Measurements from ENCODE around the gene COL6A1.

Gene COL6A1

GRCh38 chr21:45994086-45994661, 12.6 kb downstream of the COL6A1 start:
- DNase-seq (ENCODE audit: low spot score): no peak

- no peak for DNase-seq (ENCODE audit: low spot score)
Observed at GRCh38 chr21:45994759-45995685, 13.5 kb downstream of the COL6A1 start.

- DNase-seq (ENCODE audit: low spot score): no peak
Observed at GRCh38 chr21:45995686-45996179, 14.2 kb downstream of the COL6A1 start.

DNA sequence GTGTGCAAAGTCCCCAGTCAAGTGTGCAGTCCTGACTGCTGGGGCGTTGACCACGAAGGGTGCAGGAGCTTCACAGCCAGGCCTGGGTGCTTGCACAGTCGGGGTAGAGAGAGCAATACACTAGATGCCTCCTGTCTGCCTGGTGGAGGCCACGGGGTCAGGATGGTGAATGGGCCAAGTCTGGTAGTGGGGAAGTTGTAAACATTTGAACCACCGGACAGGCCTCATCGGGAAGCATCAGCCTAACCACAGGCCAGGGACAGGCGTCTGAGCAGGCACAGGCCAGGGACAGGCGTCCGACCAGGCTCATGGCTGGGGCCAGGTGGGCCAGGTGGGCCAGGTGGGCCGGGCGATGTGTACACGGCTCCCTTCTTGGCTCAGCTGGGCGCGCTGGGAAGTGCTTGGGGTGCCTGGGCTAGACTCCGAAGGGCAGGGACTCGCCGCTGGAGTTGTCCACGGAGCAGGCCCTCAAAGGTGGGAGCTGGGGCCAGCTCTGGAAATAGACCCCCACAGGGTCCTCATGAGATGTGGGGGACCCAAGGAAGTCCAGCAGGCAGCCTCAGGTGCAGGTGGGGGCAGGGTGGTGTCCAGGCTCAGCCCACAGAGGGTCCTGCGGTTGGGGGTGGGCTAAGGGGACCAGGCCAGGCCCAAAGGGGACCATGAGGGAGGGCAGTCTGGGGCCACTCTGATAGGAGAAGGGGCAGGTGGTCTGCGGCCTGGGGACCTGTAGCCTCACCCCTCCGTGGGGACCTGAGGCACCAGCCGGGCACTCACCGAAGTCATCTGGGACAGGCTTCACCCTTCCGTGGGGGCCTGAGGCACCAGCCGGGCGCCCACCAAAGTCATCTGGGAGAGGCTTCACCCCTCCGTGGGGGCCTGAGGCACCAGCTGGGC, 15.0 kb downstream of the COL6A1 start:
- DNase-seq (ENCODE audit: low spot score): no peak

DNA sequence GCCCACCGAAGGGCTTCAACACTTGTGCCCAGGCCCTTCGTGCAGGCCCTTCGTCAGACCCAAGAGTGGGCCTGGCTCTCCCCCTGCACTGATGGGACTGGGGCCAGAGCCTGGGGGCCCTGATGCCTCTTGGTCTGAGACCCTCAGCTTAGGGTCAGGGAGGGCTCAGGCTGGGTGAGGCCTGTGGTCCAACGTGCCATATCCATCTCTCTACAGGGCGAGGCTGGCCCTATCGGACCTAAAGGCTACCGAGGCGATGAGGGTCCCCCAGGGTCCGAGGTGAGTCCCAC, 15.6 kb downstream of the COL6A1 start:
- no peak for DNase-seq (ENCODE audit: low spot score)

DNA sequence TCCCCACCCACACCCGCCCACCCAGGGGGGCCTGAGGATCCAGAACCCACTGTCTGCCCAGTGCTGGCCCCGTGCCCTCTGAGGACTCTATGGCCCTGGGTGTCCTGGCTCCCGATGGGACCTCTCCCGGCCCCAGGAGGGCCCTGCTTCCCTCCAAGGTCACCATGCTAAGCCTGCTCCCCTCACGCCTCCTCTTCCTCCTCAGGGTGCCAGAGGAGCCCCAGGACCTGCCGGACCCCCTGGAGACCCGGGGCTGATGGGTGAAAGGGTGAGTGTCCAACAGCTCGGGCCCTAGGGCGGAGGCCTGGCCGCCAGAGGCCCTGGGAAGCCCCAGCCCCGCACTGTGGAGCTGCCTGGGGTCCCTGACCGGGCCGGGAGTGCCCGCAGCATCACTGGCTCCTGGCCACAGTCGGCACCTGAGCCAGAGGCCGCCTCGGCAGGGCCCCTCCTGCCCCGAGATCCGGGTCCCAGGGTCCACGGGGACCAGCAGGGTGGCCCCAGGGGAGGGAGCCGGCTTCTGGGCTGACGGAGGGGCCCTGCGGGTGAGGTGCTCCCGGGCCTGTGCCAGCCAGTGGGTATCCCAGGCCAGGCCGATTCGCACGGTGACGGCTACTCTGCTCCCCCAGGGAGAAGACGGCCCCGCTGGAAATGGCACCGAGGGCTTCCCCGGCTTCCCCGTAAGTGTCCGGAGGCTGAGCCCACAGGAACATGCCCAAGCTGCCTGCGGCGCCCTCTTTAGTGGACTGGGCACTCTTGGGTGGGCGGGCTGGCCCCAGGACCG, 16.1 kb downstream of the COL6A1 start:
- no peak for DNase-seq (ENCODE audit: low spot score)

DNA sequence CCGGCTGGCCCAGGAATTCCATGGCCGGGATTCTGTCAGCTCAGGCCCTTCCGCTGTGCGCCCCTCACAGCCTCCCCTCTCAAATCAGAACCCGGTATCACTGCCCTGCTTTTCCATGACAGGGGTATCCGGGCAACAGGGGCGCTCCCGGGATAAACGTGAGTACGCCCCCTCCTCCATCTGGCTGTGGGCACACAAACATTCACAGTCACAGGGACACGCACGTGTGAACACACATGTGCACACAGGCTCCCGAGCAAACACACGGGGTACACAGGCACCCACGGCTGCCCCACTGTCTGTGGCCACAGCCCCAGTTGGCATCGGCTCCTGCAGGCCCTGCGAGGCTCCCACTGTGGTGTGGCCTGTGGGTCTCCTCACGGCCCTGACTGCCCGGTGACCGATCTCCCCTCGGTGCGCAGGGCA, 16.7 kb downstream of the COL6A1 start:
- DNase-seq (ENCODE audit: low spot score): no peak

- DNase-seq (ENCODE audit: low spot score): no peak
Observed at GRCh38 chr21:45998871-45999580, 17.5 kb downstream of the COL6A1 start.

DNA sequence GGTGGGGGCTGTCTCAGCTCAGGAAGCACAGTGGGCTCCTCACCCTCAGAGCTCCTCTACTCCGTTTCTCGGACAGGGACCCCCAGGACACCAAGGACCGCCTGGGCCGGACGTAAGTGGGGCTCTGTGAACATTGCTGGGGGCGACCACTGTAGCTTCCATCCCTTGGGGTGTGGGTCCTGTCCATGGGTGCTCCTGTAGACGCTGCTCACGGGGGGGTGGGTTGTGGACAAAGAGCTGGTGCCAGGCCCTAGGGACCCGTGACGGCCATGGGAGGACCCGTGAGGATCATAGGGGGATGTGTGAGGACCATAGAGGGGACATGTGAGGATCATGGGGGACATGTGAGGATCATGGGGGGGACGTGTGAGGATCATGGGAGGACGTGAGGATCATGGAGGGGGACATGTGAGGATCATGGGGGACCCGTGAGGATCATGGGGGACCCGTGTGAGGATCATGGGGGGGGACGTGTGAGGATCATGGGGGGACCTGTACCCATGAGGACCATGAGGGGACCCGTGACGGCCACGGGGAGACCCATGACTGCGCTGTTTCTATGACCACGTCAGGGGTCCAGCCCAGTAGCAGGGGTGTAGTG, 18.1 kb downstream of the COL6A1 start:
- DNase-seq (ENCODE audit: low spot score): no peak

DNA sequence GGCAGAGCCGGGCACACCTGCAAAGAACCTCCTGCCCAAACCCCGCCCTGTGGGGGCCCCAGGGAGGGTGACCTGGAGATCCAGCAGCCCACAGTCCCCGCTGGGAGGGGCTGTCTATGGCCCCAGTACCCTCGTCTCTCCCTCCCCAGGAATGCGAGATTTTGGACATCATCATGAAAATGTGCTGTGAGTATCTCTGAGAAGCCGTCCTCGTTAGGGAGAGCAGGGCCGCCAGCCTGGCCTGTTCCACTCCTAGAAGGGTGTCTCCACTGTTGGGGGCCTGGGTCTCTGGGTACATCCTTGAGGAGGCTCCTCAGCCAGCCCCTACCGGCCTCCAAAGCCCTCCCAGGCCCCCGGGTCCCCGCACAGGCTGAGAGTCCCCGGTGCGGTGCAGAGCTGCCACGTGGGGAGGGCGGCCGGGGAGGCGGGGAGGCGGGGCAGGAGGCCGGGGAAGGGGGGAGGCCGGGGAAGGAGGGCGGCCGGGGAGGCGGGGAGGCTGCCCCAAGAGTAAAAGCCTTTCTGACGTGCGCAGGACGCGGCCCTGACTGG, 18.7 kb downstream of the COL6A1 start:
- no peak for DNase-seq (ENCODE audit: low spot score)

- no peak for DNase-seq (ENCODE audit: low spot score)
Observed at GRCh38 chr21:46000731-46001641, 19.4 kb downstream of the COL6A1 start.

DNA sequence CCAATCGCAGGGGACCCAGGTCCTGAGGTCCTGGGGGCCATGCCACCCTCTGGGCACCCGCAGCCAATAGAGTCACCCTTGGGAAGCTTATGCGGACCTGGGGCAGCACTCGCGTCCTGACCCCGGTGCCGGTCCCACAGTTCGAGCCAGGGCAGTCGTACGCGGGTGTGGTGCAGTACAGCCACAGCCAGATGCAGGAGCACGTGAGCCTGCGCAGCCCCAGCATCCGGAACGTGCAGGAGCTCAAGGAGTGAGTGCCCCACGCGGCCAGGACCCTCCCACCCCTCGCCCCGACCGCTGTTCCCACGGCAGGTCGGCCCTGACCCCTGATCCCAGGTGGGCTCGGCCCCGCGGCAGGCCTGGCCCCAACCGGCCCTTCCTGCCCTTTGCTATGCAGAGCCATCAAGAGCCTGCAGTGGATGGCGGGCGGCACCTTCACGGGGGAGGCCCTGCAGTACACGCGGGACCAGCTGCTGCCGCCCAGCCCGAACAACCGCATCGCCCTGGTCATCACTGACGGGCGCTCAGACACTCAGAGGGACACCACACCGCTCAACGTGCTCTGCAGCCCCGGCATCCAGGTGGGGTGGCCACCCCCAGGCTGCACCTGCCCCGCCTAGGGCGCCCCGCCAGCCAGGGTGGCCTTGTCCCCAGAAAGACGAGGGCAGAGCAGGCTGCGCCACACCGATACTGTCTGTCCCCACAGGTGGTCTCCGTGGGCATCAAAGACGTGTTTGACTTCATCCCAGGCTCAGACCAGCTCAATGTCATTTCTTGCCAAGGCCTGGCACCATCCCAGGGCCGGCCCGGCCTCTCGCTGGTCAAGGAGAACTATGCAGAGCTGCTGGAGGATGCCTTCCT, 20.5 kb downstream of the COL6A1 start:
- DNase-seq (ENCODE audit: low spot score): no peak

DNA sequence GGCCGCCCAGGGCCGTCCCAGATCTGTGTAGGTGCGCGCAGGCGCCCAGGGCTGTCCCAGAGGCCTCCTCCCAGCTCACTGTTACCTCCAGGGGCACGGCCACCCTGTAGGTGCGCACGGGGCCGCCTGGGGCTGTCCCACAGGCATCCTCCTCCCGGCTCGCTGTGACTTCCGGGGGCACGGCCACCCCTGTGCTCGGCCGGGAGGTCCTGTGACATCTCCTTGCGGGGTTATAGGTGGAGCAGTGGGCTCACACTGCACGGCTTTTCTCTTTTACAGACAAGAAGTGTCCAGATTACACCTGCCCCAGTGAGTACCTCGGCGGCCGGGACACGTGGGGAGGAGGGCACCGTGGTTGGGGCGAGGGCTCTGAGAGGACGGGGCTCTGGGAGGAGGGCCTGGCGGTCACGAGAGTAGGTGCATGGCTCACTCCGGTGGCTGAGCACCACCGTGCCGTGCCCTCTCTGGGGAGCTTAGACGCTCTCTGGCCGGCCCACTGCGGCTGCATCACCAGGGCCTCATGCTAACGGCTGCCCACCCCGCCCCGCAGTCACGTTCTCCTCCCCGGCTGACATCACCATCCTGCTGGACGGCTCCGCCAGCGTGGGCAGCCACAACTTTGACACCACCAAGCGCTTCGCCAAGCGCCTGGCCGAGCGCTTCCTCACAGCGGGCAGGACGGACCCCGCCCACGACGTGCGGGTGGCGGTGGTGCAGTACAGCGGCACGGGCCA, 21.4 kb downstream of the COL6A1 start:
- no peak for DNase-seq (ENCODE audit: low spot score)

- no peak for DNase-seq (ENCODE audit: low spot score)
Observed at GRCh38 chr21:46003575-46004007, 22.0 kb downstream of the COL6A1 start.

DNA sequence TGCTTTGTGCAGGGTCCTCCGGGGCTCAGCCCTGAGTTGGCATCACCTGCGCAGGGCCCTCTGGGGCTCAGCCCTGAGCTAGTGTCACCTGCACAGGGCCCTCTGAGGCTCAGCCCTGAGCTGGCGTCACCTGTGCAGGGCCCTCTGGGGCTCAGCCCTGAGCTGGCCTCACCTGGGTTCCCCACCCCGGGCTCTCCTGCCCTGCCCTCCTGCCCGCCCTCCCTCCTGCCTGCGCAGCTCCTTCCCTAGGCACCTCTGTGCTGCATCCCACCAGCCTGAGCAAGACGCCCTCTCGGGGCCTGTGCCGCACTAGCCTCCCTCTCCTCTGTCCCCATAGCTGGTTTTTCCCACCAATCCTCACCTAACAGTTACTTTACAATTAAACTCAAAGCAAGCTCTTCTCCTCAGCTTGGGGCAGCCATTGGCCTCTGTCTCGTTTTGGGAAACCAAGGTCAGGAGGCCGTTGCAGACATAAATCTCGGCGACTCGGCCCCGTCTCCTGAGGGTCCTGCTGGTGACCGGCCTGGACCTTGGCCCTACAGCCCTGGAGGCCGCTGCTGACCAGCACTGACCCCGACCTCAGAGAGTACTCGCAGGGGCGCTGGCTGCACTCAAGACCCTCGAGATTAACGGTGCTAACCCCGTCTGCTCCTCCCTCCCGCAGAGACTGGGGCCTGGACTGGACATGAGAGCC, 22.7 kb downstream of the COL6A1 start:
- no peak for DNase-seq (ENCODE audit: low spot score)

GRCh38 chr21:46005081-46005480, 23.5 kb downstream of the COL6A1 start:
- no peak for DNase-seq (ENCODE audit: low spot score)

GRCh38 chr21:46005481-46005881, 23.9 kb downstream of the COL6A1 start:
- no peak for DNase-seq (ENCODE audit: low spot score)

All from RKO (cell line).